Gastrocnemius medialis (tissue), 4 donors: ENCODE results near the gene FZD10.

Experiments used
- POLR2A ChIP-seq, 2 donors: fragments of 450-650 bp; IDR thresholded peaks; one replicate each; pipeline ENCODE4 v1.6.1; 2017; ENCODE audit warnings: antibody characterized with exemption in 2 of 2, mild to moderate bottlenecking in 2 of 2, moderate library complexity in 2 of 2
- TF ChIP-seq, protein P1 (sequence below), 5 experiments: fragments of 450-650 bp in 3 of 5; fragments of 200-600 bp in 2 of 5; sonication (generic) in 2 of 5; IDR thresholded peaks in 4 of 5; conservative IDR thresholded peaks in 1 of 5; 1 replicate in 4 of 5; 2 replicates in 1 of 5; pipeline ENCODE4 v1.5.1; 2016 to 2019; ENCODE audit warnings: antibody characterized with exemption in 5 of 5, mild to moderate bottlenecking in 3 of 5, moderate library complexity in 3 of 5

- TF ChIP-seq, protein P1, sequence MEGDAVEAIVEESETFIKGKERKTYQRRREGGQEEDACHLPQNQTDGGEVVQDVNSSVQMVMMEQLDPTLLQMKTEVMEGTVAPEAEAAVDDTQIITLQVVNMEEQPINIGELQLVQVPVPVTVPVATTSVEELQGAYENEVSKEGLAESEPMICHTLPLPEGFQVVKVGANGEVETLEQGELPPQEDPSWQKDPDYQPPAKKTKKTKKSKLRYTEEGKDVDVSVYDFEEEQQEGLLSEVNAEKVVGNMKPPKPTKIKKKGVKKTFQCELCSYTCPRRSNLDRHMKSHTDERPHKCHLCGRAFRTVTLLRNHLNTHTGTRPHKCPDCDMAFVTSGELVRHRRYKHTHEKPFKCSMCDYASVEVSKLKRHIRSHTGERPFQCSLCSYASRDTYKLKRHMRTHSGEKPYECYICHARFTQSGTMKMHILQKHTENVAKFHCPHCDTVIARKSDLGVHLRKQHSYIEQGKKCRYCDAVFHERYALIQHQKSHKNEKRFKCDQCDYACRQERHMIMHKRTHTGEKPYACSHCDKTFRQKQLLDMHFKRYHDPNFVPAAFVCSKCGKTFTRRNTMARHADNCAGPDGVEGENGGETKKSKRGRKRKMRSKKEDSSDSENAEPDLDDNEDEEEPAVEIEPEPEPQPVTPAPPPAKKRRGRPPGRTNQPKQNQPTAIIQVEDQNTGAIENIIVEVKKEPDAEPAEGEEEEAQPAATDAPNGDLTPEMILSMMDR (IDR thresholded peaks at IDR 0.05 in 4 of 5, conservative IDR thresholded peaks at IDR 0.05 in 1 of 5): no peak
- TF ChIP-seq POLR2A (IDR thresholded peaks at IDR 0.05): no peak
Measured at GRCh38 chr12:130198026-130198662, 35.9 kb downstream of the FZD10 start.
